HFF-Myc (cell line): ENCODE measurements around the gene RNF13.
A peak's percentile ranks its signal among the peaks of the same experiment; 100 is the strongest.

Experiments used
- DNase-seq: peaks from one replicate; pipeline ENCODE4 v3.0.0-alpha.2; 2011; ENCODE audit warnings: low read depth; ENCODE audit errors: extremely low read depth
- H3K4me3 ChIP-seq: replicated peaks from 2 replicates; pipeline ENCODE4 v1.5.1; 2011; ENCODE audit warnings: low read depth, mild to moderate bottlenecking, control low read depth, low read length
- CTCF ChIP-seq: IDR thresholded peaks from 2 replicates; pipeline ENCODE4 v1.5.1; 2012; ENCODE audit warnings: mild to moderate bottlenecking, low read depth, low read length, control low read depth; ENCODE audit errors: missing control alignments

RNF13 gene

GRCh38 chr3:149812606-149813366 lies at the start of gene RNF13:
RNF13 (plus strand) TSS chr3:149813215; CDS start chr3:149846027, 32,812 bp downstream.
- peak within 1 kb of the TSS; percentile 75 for H3K4me3 ChIP-seq
- TF ChIP-seq CTCF, result no peak
- DNase-seq, result peak; percentile 80

GRCh38 chr3:149763565-149764195 lies 49.3 kb upstream of the RNF13 start:
- DNase-seq, result no peak
- no peak overlapping the region for H3K4me3 ChIP-seq
- TF ChIP-seq CTCF, result no peak

- no peak for DNase-seq
- TF ChIP-seq CTCF, result no peak
- no peak overlapping the region for H3K4me3 ChIP-seq
These were observed 48.7 kb upstream of the RNF13 start for GRCh38 chr3:149764302-149764701.

- TF ChIP-seq CTCF, result peak; percentile 40
- H3K4me3 ChIP-seq, result no peak overlapping the region
- DNase-seq, result no peak
These were observed 47.2 kb upstream of the RNF13 start for GRCh38 chr3:149765762-149766334.

- TF ChIP-seq CTCF, result no peak
- DNase-seq, result no peak
- no peak overlapping the region for H3K4me3 ChIP-seq
These were observed 45.3 kb upstream of the RNF13 start for GRCh38 chr3:149767720-149768119.

GRCh38 chr3:149768704-149769103 lies 44.3 kb upstream of the RNF13 start:
- TF ChIP-seq CTCF, result no peak
- DNase-seq, result no peak
- H3K4me3 ChIP-seq, result no peak overlapping the region
